Loucy (cell line): ENCODE results near the gene TMEM115.

Experiments used
- EZH2phosphoT487 ChIP-seq: fragments of 200-600 bp; IDR thresholded peaks from 2 replicates; pipeline ENCODE4 v1.6.1; 2018; ENCODE audit warnings: antibody characterized with exemption, mild to moderate bottlenecking, moderate library complexity, borderline replicate concordance
- TF ChIP-seq, protein P1 (sequence below): fragments of 200-600 bp; sonication (generic); conservative IDR thresholded peaks from 2 replicates; pipeline ENCODE4 v1.5.1; 2014; ENCODE audit warnings: mild to moderate bottlenecking, antibody characterized with exemption, low read length

DNA sequence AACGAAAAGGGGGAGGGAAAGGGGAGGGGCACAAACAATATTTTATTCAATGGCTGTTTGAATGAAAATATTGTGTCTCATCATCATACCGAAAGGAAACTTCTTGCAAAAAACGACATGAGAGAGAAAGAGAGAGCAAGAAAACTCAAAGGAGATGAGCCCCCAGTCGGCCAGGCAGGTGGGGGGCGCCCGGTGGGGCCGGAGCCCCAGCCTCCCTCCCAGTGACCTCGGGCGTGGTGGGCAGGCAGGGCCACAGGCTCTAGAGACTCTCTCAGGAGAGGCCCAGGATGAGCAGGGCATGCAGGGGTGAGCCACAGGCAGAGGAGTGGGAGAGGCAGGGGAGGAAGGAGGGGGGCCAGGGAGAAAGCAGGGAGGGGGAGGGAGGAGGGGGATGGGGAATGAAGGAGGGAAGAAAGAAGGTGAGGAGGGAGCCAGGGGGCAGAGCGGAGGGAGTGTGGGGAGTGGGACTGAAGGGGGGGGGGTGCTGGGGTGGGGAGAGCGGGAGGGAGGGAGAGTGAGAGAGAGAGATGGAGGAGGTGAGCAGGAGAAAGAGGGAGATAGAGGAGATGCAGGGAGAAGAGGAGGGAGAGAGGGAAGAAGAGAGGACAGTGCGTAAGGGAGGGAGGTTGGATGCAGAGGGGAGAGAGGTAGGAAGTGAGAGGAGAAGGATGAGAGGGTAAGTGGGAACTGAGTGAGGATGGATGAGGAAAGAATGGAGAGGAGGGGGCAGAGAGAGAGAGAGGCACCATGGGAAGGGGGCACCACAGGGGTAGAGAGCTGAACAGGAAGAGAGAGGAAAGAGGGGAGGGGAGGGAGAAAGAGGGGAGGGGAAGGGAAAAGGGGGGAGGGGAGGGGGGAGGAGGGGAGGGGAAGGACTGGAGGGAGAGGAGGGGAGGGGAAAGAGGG, 14.1 kb upstream of the TMEM115 start:
- TF ChIP-seq, protein P1, sequence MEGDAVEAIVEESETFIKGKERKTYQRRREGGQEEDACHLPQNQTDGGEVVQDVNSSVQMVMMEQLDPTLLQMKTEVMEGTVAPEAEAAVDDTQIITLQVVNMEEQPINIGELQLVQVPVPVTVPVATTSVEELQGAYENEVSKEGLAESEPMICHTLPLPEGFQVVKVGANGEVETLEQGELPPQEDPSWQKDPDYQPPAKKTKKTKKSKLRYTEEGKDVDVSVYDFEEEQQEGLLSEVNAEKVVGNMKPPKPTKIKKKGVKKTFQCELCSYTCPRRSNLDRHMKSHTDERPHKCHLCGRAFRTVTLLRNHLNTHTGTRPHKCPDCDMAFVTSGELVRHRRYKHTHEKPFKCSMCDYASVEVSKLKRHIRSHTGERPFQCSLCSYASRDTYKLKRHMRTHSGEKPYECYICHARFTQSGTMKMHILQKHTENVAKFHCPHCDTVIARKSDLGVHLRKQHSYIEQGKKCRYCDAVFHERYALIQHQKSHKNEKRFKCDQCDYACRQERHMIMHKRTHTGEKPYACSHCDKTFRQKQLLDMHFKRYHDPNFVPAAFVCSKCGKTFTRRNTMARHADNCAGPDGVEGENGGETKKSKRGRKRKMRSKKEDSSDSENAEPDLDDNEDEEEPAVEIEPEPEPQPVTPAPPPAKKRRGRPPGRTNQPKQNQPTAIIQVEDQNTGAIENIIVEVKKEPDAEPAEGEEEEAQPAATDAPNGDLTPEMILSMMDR, result no peak
- TF ChIP-seq EZH2phosphoT487, result no peak
